GM18858 (cell line): Measurements from ENCODE around the gene C5orf63.
"Not testable (repeated sequence)": the region's sequence is repeated elsewhere in the genome, so short reads cannot be mapped to it uniquely, and the experiment has no call there.

Source experiments
- ATAC-seq: cut with Tn5 transposase; IDR thresholded peaks from one replicate; pipeline ENCODE4 v1.9.1; 2021; ENCODE audit not compliant: unreplicated experiment

C5orf63 gene

GRCh38 chr5:127010362-127010761, 62.9 kb downstream of the C5orf63 start:
- ATAC-seq, result no peak

GRCh38 chr5:127009784-127010183, 63.5 kb downstream of the C5orf63 start:
- no peak for ATAC-seq

DNA sequence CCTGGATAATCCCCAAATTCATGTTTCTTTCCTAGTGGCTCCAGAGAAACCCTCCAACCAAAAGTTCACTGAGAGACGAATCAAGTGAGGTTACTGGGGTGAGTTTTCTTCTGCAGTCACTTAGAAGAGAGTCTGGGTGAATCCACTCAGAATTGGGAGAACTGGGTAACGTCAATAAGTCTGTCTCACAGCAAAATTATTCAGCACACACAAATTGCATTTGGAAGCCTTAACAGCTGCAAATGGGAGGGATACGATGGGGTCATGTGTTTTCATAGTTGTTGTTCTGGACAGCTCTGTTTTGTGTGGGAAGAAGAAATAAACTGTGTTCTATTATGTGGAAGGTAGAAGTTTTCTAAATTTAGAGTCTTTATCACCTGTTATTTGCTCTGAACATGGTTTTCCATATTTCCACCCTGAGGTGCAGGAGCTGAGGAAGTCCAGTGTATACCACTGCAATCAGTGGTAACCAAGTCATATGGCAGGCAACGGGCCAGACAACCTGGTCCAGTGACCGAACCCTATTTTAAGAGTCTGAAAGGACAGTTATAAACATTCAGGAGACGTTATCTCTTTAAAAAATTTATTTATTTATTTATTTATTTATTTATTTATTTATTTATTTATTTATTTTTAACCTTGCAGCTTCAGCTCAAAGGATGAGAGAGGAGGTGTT, 64.9 kb downstream of the C5orf63 start:
- no peak for ATAC-seq

- ATAC-seq, result no peak
These were observed 65.8 kb downstream of the C5orf63 start for GRCh38 chr5:127007522-127007921.

DNA sequence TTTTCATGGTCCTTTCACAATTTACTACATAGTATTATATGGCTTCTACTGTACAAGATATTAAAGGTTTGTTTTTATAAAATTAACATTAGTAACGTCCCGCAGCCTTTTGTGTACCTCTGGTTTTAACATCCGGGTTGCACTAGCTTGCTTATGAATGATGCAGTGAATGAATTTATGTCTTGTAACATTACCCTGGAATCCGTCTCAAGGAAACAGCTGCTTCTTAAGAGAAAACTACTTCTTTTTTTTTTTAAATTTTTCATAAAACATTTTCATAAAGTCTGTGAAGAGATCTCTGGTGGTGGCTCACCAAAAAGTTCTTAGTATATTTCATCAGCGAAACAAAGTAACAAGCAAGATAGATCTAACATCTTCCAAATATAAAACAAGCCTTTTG, 66.6 kb downstream of the C5orf63 start:
- no peak for ATAC-seq

DNA sequence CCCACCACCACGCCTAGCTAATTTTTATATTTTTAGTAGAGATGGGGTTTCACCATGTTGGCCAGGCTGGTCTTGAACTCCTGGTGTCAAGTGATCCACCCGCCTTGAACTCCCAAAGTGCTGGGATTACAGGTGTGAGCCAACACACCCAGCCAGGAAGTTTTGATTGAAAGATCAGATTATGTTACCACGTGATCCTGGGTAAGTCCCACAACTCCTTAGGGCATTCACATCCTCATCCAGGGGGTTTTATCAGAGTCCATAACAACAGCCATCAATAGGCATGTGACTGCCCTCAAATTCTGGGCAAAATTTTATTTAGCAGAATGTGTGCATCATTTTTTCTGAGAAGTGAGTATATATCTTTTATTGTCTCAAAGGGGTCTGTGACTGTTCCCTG, 68.0 kb downstream of the C5orf63 start:
- not testable (repeated sequence) for ATAC-seq

DNA sequence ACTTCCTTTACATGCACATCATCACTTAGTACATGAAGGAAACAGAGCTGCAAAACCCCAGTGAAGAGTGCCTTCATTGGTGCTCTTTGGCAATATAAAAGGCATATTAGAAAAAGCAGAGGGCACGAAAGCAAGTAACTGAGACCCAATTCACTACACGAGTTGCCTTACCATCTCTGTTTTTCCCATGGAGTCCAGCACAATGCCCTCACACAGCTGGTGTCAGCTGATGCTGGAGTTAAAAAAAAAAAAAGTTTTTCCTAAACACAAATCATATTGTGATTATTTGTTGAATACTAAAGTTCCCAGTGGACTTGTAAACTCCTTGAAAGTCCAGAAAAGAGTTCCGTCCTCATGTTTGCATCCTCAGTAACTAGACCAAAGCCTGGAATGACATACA, 68.6 kb downstream of the C5orf63 start:
- no peak for ATAC-seq

DNA sequence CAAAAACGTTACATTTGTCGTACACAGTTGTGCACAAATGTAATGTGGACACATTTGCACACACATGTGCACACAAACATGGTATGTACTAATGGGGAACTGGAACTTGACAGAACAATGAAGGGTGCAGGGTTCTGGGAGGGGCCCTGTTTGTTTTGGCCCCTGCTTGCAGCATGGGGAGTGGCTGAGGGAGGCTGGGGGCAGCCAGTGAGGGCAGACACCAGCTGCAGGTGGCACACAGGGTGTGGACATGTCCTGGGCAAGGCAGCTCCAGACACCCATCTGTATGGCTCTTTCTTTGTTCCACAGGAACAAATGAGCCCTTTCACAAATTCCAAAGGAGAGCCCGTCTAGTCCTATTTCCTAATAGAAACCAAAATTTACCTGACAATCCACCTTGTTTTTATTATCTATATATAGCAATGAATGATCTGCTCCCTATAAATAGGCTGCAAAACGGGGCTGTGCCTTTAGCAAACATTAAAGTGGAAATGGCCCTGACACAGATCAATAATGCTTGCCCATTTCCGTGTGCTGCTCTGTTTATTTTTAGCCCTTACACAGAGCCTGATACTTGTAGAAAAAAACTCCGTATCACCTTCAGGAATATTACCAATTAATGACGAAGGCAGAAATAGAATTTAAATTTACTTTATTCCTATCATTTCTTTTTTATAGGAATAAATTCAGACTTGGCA, 69.4 kb downstream of the C5orf63 start:
- ATAC-seq, result no peak

GRCh38 chr5:127002390-127002789, 70.9 kb downstream of the C5orf63 start:
- ATAC-seq, result no peak

DNA sequence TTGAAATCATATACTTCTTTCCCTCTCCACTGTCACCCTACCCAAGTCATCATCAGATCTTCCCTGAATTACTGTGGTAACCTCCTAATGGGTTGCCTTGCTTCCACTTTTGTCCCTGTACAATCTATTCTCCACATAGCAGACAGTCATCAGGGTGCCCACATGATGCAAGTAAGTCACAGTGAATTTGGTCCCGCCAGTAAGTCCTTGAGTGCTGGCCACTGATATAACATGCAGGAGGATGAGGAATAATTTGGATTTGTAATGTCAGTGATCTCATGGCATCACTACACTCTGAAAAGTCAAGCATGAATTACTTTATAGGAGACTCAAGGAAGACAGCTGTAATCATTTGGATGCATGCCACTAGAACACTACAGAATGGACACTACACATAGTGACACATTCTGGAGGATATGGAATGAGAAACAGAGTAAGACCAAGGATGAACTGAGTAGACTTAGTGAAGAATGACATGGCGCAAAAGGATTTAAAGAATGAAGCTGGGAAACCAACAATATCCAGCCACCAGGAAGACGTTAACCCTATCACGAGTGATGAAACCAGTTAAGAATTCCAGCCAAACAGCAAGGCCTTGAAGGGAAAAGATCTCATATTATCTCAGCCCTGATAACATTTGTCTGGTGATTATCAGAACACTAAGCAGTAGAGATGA, 71.5 kb downstream of the C5orf63 start:
- ATAC-seq, result no peak
